CD14-positive monocyte (primary cell): ENCODE measurements around the gene THBS1. TPM values are rescaled to one million over a fixed set of nuclear protein-coding genes. Genes with fewer than 3 reads are reported as not detected.

Source experiments
- DNase-seq, 3 donors: peaks; one replicate each; pipeline ENCODE4 v3.0.0-alpha.2; 2011 to 2022
- H2AFZ ChIP-seq: 2 replicates; pipeline ENCODE4 v1.6.0; 2012; ENCODE audit warnings: mild to moderate bottlenecking, low read depth, low read length, inconsistent platforms; ENCODE audit not compliant: insufficient read depth, poor library complexity, severe bottlenecking
- H3K27ac ChIP-seq, 2 donors: 1 replicate in 1 of 2; 2 replicates in 1 of 2; pipeline ENCODE4 v1.5.1; 2012 to 2013; ENCODE audit warnings: low read length in 2 of 2, control low read depth in 1 of 2, inconsistent platforms in 1 of 2, low read depth in 1 of 2, mild to moderate bottlenecking in 1 of 2
- H3K27me3 ChIP-seq, 2 donors: one replicate each; pipeline versions ENCODE4 v1.6.0 to v1.6.1; 2011 to 2013; ENCODE audit warnings: low read length in 2 of 2; ENCODE audit not compliant: control insufficient read depth in 2 of 2, insufficient read depth in 2 of 2
- H3K36me3 ChIP-seq, 2 donors: replicated peaks in 1 of 2; 1 replicate in 1 of 2; 2 replicates in 1 of 2; pipeline versions ENCODE4 v1.5.1 to v1.6.1; 2012 to 2013; ENCODE audit warnings: low read length in 2 of 2, control low read depth in 1 of 2, inconsistent platforms in 1 of 2, mild to moderate bottlenecking in 1 of 2; ENCODE audit not compliant: insufficient read depth in 2 of 2, control insufficient read depth in 1 of 2
- H3K4me1 ChIP-seq, 2 donors: 1 replicate in 1 of 2; 2 replicates in 1 of 2; pipeline versions ENCODE4 v1.5.1 to v1.6.1; 2012 to 2013; ENCODE audit warnings: low read length in 2 of 2, control low read depth in 1 of 2, inconsistent platforms in 1 of 2, mild to moderate bottlenecking in 1 of 2, moderate library complexity in 1 of 2; ENCODE audit not compliant: insufficient read depth in 2 of 2, control insufficient read depth in 1 of 2
- H3K4me2 ChIP-seq: replicated peaks from 2 replicates; pipeline ENCODE3; 2012; ENCODE audit warnings: low read length, moderate library complexity, mild to moderate bottlenecking; ENCODE audit not compliant: poor library complexity, severe bottlenecking; ENCODE audit errors: extremely low read depth
- H3K4me3 ChIP-seq, 3 experiments: fragments of 200-600 bp in 1 of 3; sonication (generic) in 1 of 3; replicated peaks in 1 of 3; 1 replicate in 2 of 3; 2 replicates in 1 of 3; pipeline ENCODE4 v1.5.1; 2011 to 2013; ENCODE audit warnings: low read length in 3 of 3, mild to moderate bottlenecking in 3 of 3, control low read depth in 2 of 3, low read depth in 2 of 3, inconsistent platforms in 1 of 3, moderate library complexity in 1 of 3
- H3K79me2 ChIP-seq: 2 replicates; pipeline ENCODE4 v1.6.0; 2012; ENCODE audit warnings: mild to moderate bottlenecking, control low read depth, inconsistent platforms, low read length, moderate library complexity; ENCODE audit not compliant: insufficient read depth
- H3K9ac ChIP-seq: 2 replicates; pipeline ENCODE4 v1.6.0; 2017; ENCODE audit warnings: low read length, mild to moderate bottlenecking; ENCODE audit not compliant: insufficient read depth, poor library complexity, severe bottlenecking
- H3K9me3 ChIP-seq, 2 donors: replicated peaks in 1 of 2; 1 replicate in 1 of 2; 2 replicates in 1 of 2; pipeline versions ENCODE4 v1.5.1 to v1.6.1; 2012 to 2013; ENCODE audit warnings: low read length in 2 of 2, control low read depth in 1 of 2; ENCODE audit not compliant: control insufficient read depth in 1 of 2, insufficient read depth in 1 of 2
- H4K20me1 ChIP-seq: 2 replicates; pipeline ENCODE4 v1.6.0; 2012; ENCODE audit warnings: mild to moderate bottlenecking, low read length, control low read depth, moderate library complexity; ENCODE audit not compliant: insufficient read depth
- H3K27ac Mint-ChIP-seq, 7 donors: one replicate each; pipeline ENCODE4 v1.8.0; 2020; ENCODE audit warnings: mild to moderate bottlenecking in 7 of 7, mixed read lengths in 7 of 7, moderate library complexity in 6 of 7, inconsistent platforms in 2 of 7
- H3K27me3 Mint-ChIP-seq, 3 donors: one replicate each; pipeline ENCODE4 v1.8.0; 2021 to 2022; ENCODE audit warnings: low read depth in 3 of 3, mild to moderate bottlenecking in 3 of 3, mixed read lengths in 3 of 3, moderate library complexity in 3 of 3, inconsistent platforms in 1 of 3
- H3K36me3 Mint-ChIP-seq, 2 donors: one replicate each; pipeline ENCODE4 v1.8.0; 2020; ENCODE audit warnings: mixed read lengths in 2 of 2, inconsistent platforms in 1 of 2, mild to moderate bottlenecking in 1 of 2
- H3K4me1 Mint-ChIP-seq: one replicate; pipeline ENCODE4 v1.8.0; 2020; ENCODE audit warnings: mild to moderate bottlenecking, mixed read lengths
- H3K4me3 Mint-ChIP-seq, 2 donors: one replicate each; pipeline ENCODE4 v1.8.0; 2020; ENCODE audit warnings: mild to moderate bottlenecking in 2 of 2, mixed read lengths in 2 of 2, moderate library complexity in 1 of 2
- H3K9me3 Mint-ChIP-seq, 7 donors: one replicate each; pipeline ENCODE4 v1.8.0; 2020 to 2022; ENCODE audit warnings: mixed read lengths in 7 of 7, mild to moderate bottlenecking in 6 of 7, moderate library complexity in 6 of 7, inconsistent platforms in 2 of 7
- CTCF ChIP-seq: fragments of 200-600 bp; IDR thresholded peaks from one replicate; pipeline ENCODE4 v1.8.0; 2022; ENCODE audit warnings: antibody characterized with exemption, mild to moderate bottlenecking
- WGBS: methylation state at CpG from one replicate; pipeline ENCODE4 v1.1.5; 2013; ENCODE audit warnings: missing lambda C conversion rate; ENCODE audit not compliant: insufficient coverage; 5-methylcytosine and 5-hydroxymethylcytosine counted together
- intact Hi-C, 2 donors: fragments of 100-400 bp; cut with micrococcal nuclease; formaldehyde crosslinking; loops; one replicate each; pipeline versions ENCODE4 v1.15.0 to v1.15.1; 2023
- polyA plus RNA-seq, 3 donors: library from polyadenylated mRNA; depleted of rRNA in 1 of 3; unstranded in 2 of 3; stranded (reverse) in 1 of 3; fragments of 300-500 nt in 2 of 3; fragments of >200 nt in 1 of 3; fragmentation: Illumina TruSeq in 2 of 3; gene quantifications; 1 replicate in 2 of 3; 2 replicates in 1 of 3; pipeline ENCODE4 v1.2.3, GENCODE V29; 2012 to 2021

Gene THBS1
- polyA plus RNA-seq, 3 donors: 0.52 to 151 (median 55.4) TPM

- Histone ChIP-seq H4K20me1 (no peaks in the 10 kb centered on the region), H3K27me3 (no peaks in the 10 kb centered on the region), H3K9ac (no peak overlapping the region), H3K4me1 (no peaks in the 10 kb centered on the region), H3K4me3 (no peak overlapping the region), H3K36me3 (no peaks in the 10 kb centered on the region), H3K9me3 (peaks cover 0 to 5% of the 10 kb centered on the region in 2 donors), H3K79me2 (no peaks in the 10 kb centered on the region), H3K27ac (no peak overlapping the region), H2AFZ (no peak overlapping the region), H3K4me2 (no peak overlapping the region)
- Mint-ChIP-seq H3K27me3 (peaks cover 0 to 3% (median 3%) of the 10 kb centered on the region in 3 donors), H3K36me3 (no peaks in the 10 kb centered on the region), H3K27ac (no peak overlapping the region), H3K4me1 (peaks cover 5% of the 10 kb centered on the region), H3K4me3 (no peak overlapping the region), H3K9me3 (peaks cover 2 to 18% (median 7%) of the 10 kb centered on the region in 7 donors)
- no peak for TF ChIP-seq CTCF
- WGBS: 82% methylated on average over 2 of the region's 2 CpGs
- intact Hi-C loops: no loop called here
- no peak for DNase-seq
Observed at GRCh38 chr15:39539466-39539865, 41.4 kb upstream of the THBS1 start.

GRCh38 chr15:39539973-39540558 lies 40.8 kb upstream of the THBS1 start:
- no peak overlapping the region for H3K4me3 ChIP-seq
- no peak overlapping the region for H2AFZ ChIP-seq
- H3K79me2 ChIP-seq: no peaks in the 10 kb centered on the region
- no peaks in the 10 kb centered on the region for H3K36me3 ChIP-seq
- no peak for TF ChIP-seq CTCF
- no peaks in the 10 kb centered on the region for H3K27me3 ChIP-seq
- H3K4me1 ChIP-seq: no peaks in the 10 kb centered on the region
- Mint-ChIP-seq H3K27ac (no peak overlapping the region), H3K9me3 (peaks cover 6 to 21% (median 13%) of the 10 kb centered on the region in 7 donors), H3K4me1 (peaks cover 5% of the 10 kb centered on the region), H3K36me3 (no peaks in the 10 kb centered on the region), H3K4me3 (no peak overlapping the region), H3K27me3 (peaks cover 0 to 5% (median 3%) of the 10 kb centered on the region in 3 donors)
- no peak overlapping the region for H3K9ac ChIP-seq
- intact Hi-C loops: no loop called here
- no peaks in the 10 kb centered on the region for H4K20me1 ChIP-seq
- H3K9me3 ChIP-seq: peaks cover 5 to 7% of the 10 kb centered on the region in 2 donors
- DNase-seq: no peak
- 89% methylated on average over 2 of the region's 3 CpGs for WGBS
- no peak overlapping the region for H3K27ac ChIP-seq
- no peak overlapping the region for H3K4me2 ChIP-seq
